ENCODE results near the gene GPR89B. TPM values are rescaled to one million over a fixed set of nuclear protein-coding genes. Genes with fewer than 3 reads are reported as not detected.

Gene GPR89B
- total and polyA plus RNA-seq, 2 of the 8 experiments (the other 6 are each of a cell fraction or from before 2014, with no cell fraction given), result 19.5 to 32.5 TPM

DNA sequence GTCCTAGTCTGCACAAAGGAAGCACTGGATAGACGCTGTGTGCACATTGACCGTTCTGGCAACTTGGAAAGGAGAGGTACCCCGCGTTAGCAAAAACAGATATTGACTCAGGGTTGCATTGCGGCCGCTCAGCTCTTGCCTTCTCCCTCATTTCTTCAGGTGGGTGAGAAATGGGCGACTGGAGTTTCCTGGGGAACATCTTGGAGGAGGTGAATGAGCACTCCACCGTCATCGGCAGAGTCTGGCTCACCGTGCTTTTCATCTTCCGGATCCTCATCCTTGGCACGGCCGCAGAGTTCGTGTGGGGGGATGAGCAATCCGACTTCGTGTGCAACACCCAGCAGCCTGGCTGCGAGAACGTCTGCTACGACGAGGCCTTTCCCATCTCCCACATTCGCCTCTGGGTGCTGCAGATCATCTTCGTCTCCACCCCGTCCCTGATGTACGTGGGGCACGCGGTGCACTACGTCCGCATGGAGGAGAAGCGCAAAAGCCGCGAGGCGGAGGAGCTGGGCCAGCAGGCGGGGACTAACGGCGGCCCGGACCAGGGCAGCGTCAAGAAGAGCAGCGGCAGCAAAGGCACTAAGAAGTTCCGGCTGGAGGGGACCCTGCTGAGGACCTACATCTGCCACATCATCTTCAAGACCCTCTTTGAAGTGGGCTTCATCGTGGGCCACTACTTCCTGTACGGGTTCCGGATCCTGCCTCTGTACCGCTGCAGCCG is 20.3 kb upstream of the GPR89B start:
- 93% methylated on average over 43 of the region's 44 CpGs; no CpG with 5 or more reads in 1 of the 2 experiments for WGBS, 2 experiments (ENCODE audit: extremely low coverage in 1 of 2, insufficient coverage in 1 of 2, insufficient read length in 1 of 2, insufficient replicate concordance in 2 of 2, low coverage in 1 of 2, low lambda C conversion rate in 2 of 2, missing lambda C conversion rate in 1 of 2)
- no peaks in the 10 kb centered on the region for H3K79me1 ChIP-seq (ENCODE audit: low read depth, low read length)
- FAIRE-seq, result no peak
- TF ChIP-seq EGR1 (IDR thresholded peaks at IDR 0.05; ENCODE audit: borderline replicate concordance, low read depth, low read length) (no peak), TCF12 (IDR thresholded peaks at IDR 0.05; ENCODE audit: low read depth, low read length) (no peak), SP2 (IDR thresholded peaks at IDR 0.05; ENCODE audit: low read length) (no peak), EP300 (IDR thresholded peaks at IDR 0.05; ENCODE audit: borderline replicate concordance in 1 of 2, low read depth in 2 of 2, low read length in 2 of 2) (no peak), CTBP2 (IDR thresholded peaks at IDR 0.05; ENCODE audit: borderline replicate concordance, insufficient read depth, insufficient read length, low read length) (no peak), POLR2A (IDR thresholded peaks at IDR 0.05; ENCODE audit: control extremely low read depth in 1 of 2, low read depth in 2 of 2, low read length in 2 of 2) (no peak), KDM1A (IDR thresholded peaks at IDR 0.05; ENCODE audit: borderline replicate concordance, low read length) (no peak), JUN (IDR thresholded peaks at IDR 0.05; ENCODE audit: low read depth, low read length) (no peak)
- TF ChIP-seq, protein P1, sequence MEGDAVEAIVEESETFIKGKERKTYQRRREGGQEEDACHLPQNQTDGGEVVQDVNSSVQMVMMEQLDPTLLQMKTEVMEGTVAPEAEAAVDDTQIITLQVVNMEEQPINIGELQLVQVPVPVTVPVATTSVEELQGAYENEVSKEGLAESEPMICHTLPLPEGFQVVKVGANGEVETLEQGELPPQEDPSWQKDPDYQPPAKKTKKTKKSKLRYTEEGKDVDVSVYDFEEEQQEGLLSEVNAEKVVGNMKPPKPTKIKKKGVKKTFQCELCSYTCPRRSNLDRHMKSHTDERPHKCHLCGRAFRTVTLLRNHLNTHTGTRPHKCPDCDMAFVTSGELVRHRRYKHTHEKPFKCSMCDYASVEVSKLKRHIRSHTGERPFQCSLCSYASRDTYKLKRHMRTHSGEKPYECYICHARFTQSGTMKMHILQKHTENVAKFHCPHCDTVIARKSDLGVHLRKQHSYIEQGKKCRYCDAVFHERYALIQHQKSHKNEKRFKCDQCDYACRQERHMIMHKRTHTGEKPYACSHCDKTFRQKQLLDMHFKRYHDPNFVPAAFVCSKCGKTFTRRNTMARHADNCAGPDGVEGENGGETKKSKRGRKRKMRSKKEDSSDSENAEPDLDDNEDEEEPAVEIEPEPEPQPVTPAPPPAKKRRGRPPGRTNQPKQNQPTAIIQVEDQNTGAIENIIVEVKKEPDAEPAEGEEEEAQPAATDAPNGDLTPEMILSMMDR (IDR thresholded peaks at IDR 0.05; ENCODE audit: control extremely low read depth in 1 of 3, insufficient read depth in 1 of 3, low read depth in 1 of 3, low read length in 3 of 3), result no peak
- TF ChIP-seq, protein P2, sequence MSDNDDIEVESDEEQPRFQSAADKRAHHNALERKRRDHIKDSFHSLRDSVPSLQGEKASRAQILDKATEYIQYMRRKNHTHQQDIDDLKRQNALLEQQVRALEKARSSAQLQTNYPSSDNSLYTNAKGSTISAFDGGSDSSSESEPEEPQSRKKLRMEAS (IDR thresholded peaks at IDR 0.05), result no peak

More for the DNA sequence above, 20.3 kb upstream of the GPR89B start:
- Histone ChIP-seq H3K4me3 (ENCODE audit: extremely low read depth in 1 of 4, insufficient read depth in 2 of 4, low read depth in 3 of 4, low read length in 4 of 4) (no peak overlapping the region), H3K9me3 (ENCODE audit: insufficient read depth in 2 of 2, low read depth in 1 of 2, low read length in 1 of 2) (no peaks in the 10 kb centered on the region), H3K27me3 (replicated peaks in 1 of 4; ENCODE audit: control insufficient read depth in 3 of 4, extremely low read depth in 1 of 4, insufficient read depth in 3 of 4, low read length in 3 of 4) (no peaks in the 10 kb centered on the region; a peak in 1 of 7 replicates), H2BK15ac (ENCODE audit: low read length) (no peak overlapping the region), H2BK5ac (ENCODE audit: low read depth, low read length) (peak overlapping the region; percentile 32; the same call in 1 of the 2 replicates), H4K20me1 (replicated peaks in 1 of 2; ENCODE audit: control insufficient read depth in 1 of 2, insufficient read depth in 2 of 2, low read length in 2 of 2) (no peaks in the 10 kb centered on the region), H2AK5ac (ENCODE audit: low read depth, low read length) (no peak overlapping the region), H2AFZ (ENCODE audit: low read length) (0 out of 2 replicates have a peak overlapping the region, but pooled peaks have one; percentile 20), H3K9ac (replicated peaks in 1 of 4; ENCODE audit: extremely low read depth in 1 of 4, low read depth in 3 of 4, low read length in 3 of 4) (no peak overlapping the region), H3K23ac (ENCODE audit: insufficient read length) (no peak overlapping the region), H3K23me2 (ENCODE audit: low read depth, low read length) (no peaks in the 10 kb centered on the region), H3K36me3 (ENCODE audit: control insufficient read depth in 2 of 4, insufficient read depth in 4 of 4, low read length in 3 of 4) (no peaks in the 10 kb centered on the region), H3K18ac (ENCODE audit: extremely low read depth, low read length) (no peak overlapping the region), H2BK20ac (ENCODE audit: low read length) (no peak overlapping the region), H4K91ac (replicated peaks; ENCODE audit: insufficient read length, low read length) (no peak overlapping the region), H2BK12ac (ENCODE audit: low read depth, low read length) (no peak overlapping the region), H3K14ac (ENCODE audit: insufficient read length) (no peak overlapping the region), H3K56ac (replicated peaks; ENCODE audit: insufficient read length, low read depth, low read length) (no peak overlapping the region), H2BK120ac (replicated peaks; ENCODE audit: low read depth, low read length) (no peak overlapping the region), H3K4ac (replicated peaks; ENCODE audit: insufficient read length, low read depth, low read length) (no peak overlapping the region), H4K5ac (ENCODE audit: insufficient read length, low read depth, low read length) (no peak overlapping the region), H3K4me2 (ENCODE audit: insufficient read depth in 1 of 2, low read depth in 2 of 2, low read length in 2 of 2) (no peak overlapping the region), H4K8ac (ENCODE audit: extremely low read depth, insufficient read depth, low read length) (no peak overlapping the region), H3K4me1 (replicated peaks in 1 of 4; ENCODE audit: control insufficient read depth in 3 of 4, insufficient read depth in 4 of 4, low read length in 3 of 4) (no peaks in the 10 kb centered on the region), H3K27ac (ENCODE audit: low read depth, low read length) (no peak overlapping the region), H3K79me2 (ENCODE audit: control insufficient read depth in 1 of 2, insufficient read depth in 2 of 2, low read length in 2 of 2) (no peaks in the 10 kb centered on the region)
- no peak for DNase-seq (ENCODE audit: low read depth in 1 of 2, low spot score in 2 of 2)
- CTCF ChIA-PET (ENCODE audit: partially characterized antibody), result no interaction called here
- POLR2A ChIA-PET (ENCODE audit: partially characterized antibody), result no interaction called here
